ENCODE measurements around the gene ELN. TPM values are rescaled to one million over a fixed set of nuclear protein-coding genes. Genes with fewer than 3 reads are reported as not detected.
A peak's percentile ranks its signal among the peaks of the same experiment; 100 is the strongest.

Gene ELN
- total RNA-seq, 2 donors from 2014 or later: 92.6 to 131 TPM

- WGBS, 2 donors: 89 to 100% methylated on average over 5 to 8 of the region's 8 CpGs
Observed at GRCh38 chr7:74003621-74004020, 24.4 kb upstream of the ELN start.

GRCh38 chr7:74006032-74006431 is 21.9 kb upstream of the ELN start:
- 61 to 67% methylated on average over 5 of the region's 5 CpGs for WGBS, 2 donors
- intact Hi-C loops (cut with DNase I): no loop called here
- ATAC-seq: no peak
- TF ChIP-seq CTCF (IDR thresholded peaks at IDR 0.05): no peak
- TF ChIP-seq POLR2A (IDR thresholded peaks at IDR 0.05): no peak
- Histone ChIP-seq H3K4me1 (peaks cover 6% of the 10 kb centered on the region), H3K4me3 (no peak overlapping the region), H3K9me3 (no peaks in the 10 kb centered on the region), H3K27me3 (no peaks in the 10 kb centered on the region), H3K36me3 (replicated peaks in 1 of 2; ENCODE audit: insufficient read depth in 1 of 2, low read depth in 2 of 2) (no peaks in the 10 kb centered on the region), H3K27ac (no peak overlapping the region)
- no peak for DNase-seq

More at GRCh38 chr7:74003621-74004020, 24.4 kb upstream of the ELN start:
- TF ChIP-seq POLR2A (IDR thresholded peaks at IDR 0.05) (no peak), CTCF (IDR thresholded peaks at IDR 0.05) (no peak)
- Histone ChIP-seq H3K9me3 (no peaks in the 10 kb centered on the region), H3K27ac (no peak overlapping the region), H3K4me3 (no peak overlapping the region), H3K4me1 (peaks cover 13% of the 10 kb centered on the region), H3K27me3 (no peaks in the 10 kb centered on the region), H3K36me3 (replicated peaks in 1 of 2; ENCODE audit: insufficient read depth in 1 of 2, low read depth in 2 of 2) (no peaks in the 10 kb centered on the region)
- intact Hi-C loops (cut with DNase I): no loop called here
- DNase-seq (no peak), ATAC-seq (no peak)

- no peak for ATAC-seq
Observed at GRCh38 chr7:74006451-74007241, 21.3 kb upstream of the ELN start.

GRCh38 chr7:74007242-74007567 is 20.8 kb upstream of the ELN start:
- Histone ChIP-seq H3K4me3 (no peak overlapping the region), H3K36me3 (replicated peaks in 1 of 2; ENCODE audit: insufficient read depth in 1 of 2, low read depth in 2 of 2) (no peaks in the 10 kb centered on the region), H3K27ac (no peak overlapping the region), H3K4me1 (peaks cover 6% of the 10 kb centered on the region), H3K27me3 (no peaks in the 10 kb centered on the region), H3K9me3 (no peaks in the 10 kb centered on the region)
- DNase-seq (no peak), ATAC-seq (no peak)
- intact Hi-C loops (cut with DNase I): no loop called here
- TF ChIP-seq POLR2A (IDR thresholded peaks at IDR 0.05) (no peak), CTCF (IDR thresholded peaks at IDR 0.05) (no peak)

More at GRCh38 chr7:74006451-74007241, 21.3 kb upstream of the ELN start:
- peak in 2 of 4 donors; percentile 35 to 38 for DNase-seq
- H3K4me3 ChIP-seq: no peak overlapping the region
- no peaks in the 10 kb centered on the region for H3K9me3 ChIP-seq
- TF ChIP-seq CTCF (IDR thresholded peaks at IDR 0.05): no peak
- TF ChIP-seq POLR2A (IDR thresholded peaks at IDR 0.05): no peak
- H3K27me3 ChIP-seq: no peaks in the 10 kb centered on the region
- 47 to 52% methylated on average over 11 to 12 of the region's 12 CpGs for WGBS, 2 donors
- intact Hi-C loops (cut with DNase I): no loop called here
- H3K36me3 ChIP-seq (replicated peaks in 1 of 2; ENCODE audit: insufficient read depth in 1 of 2, low read depth in 2 of 2): no peaks in the 10 kb centered on the region
- peaks cover 6% of the 10 kb centered on the region for H3K4me1 ChIP-seq
- no peak overlapping the region for H3K27ac ChIP-seq

- Histone ChIP-seq H3K4me1 (peaks cover 13% of the 10 kb centered on the region), H3K9me3 (no peaks in the 10 kb centered on the region), H3K27me3 (no peaks in the 10 kb centered on the region), H3K27ac (no peak overlapping the region), H3K4me3 (no peak overlapping the region), H3K36me3 (replicated peaks in 1 of 2; ENCODE audit: insufficient read depth in 1 of 2, low read depth in 2 of 2) (no peaks in the 10 kb centered on the region)
- TF ChIP-seq CTCF (IDR thresholded peaks at IDR 0.05) (no peak), POLR2A (IDR thresholded peaks at IDR 0.05) (no peak)
- intact Hi-C loops (cut with DNase I): no loop called here
- ATAC-seq: no peak
- no peak for DNase-seq
- 79 to 95% methylated on average over 3 of the region's 3 CpGs for WGBS, 2 donors
Observed at GRCh38 chr7:74008687-74009086, 19.3 kb upstream of the ELN start.
